K562 (cell line): Measurements from ENCODE around the gene KCNB1.

ENCODE experiments used
- CEBPB ChIP-seq: fragments of 450-650 bp; IDR thresholded peaks from 2 replicates; pipeline ENCODE4 v1.6.1; 2016; ENCODE audit warnings: missing genetic modification characterization, missing compliant biosample characterization
- SNIP1 ChIP-seq: fragments of 450-650 bp; IDR thresholded peaks from 2 replicates; pipeline ENCODE4 v1.7.1; 2017; ENCODE audit warnings: low read depth, mild to moderate bottlenecking
- TF ChIP-seq, protein P1 (sequence below): sonication (generic); formaldehyde crosslinking; IDR thresholded peaks from 2 replicates; pipeline ENCODE4 v1.8.1; 2023; ENCODE audit warnings: mild to moderate bottlenecking, missing genetic modification reagents

DNA sequence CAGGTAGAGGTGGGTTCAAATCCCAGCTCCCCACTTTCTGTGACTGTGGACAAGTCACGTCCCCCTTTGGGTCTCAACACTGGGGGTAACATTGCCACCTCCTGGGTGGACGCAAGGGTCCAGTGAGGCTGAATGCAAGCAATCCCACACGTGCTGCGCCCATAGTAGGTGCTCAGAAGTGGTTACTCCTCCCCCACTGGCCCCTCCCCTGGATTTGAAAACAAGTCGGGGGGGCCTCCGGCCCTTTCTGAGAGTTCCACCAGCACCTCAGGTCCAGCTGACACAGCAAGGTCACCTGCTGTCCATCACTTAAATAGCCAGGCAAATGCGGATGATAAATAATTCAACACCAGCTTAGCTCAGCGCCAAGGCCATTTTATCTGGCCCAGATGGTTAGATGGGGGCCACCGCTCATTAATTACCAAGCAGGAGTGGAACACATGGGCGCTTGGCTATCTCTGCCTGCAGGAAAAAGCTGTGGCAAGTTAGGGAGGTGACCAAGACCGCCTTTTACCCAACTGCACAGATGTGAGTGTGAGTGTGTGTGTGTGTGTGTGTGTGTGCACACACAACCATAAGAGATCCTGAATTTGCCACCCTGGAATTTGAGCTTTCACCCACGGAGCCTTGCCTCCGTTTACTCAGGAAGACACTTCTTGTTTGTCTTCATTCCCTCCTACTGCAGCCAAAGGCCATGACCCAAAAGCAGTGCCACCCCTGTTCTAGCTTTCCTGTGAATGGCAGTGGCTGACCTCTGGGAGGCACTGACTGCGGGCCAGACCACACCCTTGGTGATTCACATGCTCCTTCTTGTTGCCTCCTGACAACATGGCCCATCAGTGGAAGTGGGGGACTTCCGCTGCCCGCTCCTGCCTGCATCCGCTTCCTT lies 34.7 kb upstream of the KCNB1 start:
- TF ChIP-seq SNIP1 (no peak), CEBPB (tag) (no peak)
- TF ChIP-seq, protein P1, sequence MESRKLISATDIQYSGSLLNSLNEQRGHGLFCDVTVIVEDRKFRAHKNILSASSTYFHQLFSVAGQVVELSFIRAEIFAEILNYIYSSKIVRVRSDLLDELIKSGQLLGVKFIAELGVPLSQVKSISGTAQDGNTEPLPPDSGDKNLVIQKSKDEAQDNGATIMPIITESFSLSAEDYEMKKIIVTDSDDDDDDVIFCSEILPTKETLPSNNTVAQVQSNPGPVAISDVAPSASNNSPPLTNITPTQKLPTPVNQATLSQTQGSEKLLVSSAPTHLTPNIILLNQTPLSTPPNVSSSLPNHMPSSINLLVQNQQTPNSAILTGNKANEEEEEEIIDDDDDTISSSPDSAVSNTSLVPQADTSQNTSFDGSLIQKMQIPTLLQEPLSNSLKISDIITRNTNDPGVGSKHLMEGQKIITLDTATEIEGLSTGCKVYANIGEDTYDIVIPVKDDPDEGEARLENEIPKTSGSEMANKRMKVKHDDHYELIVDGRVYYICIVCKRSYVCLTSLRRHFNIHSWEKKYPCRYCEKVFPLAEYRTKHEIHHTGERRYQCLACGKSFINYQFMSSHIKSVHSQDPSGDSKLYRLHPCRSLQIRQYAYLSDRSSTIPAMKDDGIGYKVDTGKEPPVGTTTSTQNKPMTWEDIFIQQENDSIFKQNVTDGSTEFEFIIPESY (CRISPR knock-in tag): no peak
